A673 (cell line): ENCODE measurements around the gene FOXO3. TPM values are rescaled to one million over a fixed set of nuclear protein-coding genes. Genes with fewer than 3 reads are reported as not detected.

ENCODE experiments used
- Bru-seq: library from RNA; stranded (reverse); fragments of 400-500 nt; gene quantifications from one replicate; lab custom pipeline; 2021; lab: Mats Ljungman, UMichigan
- BruChase-seq, 2 experiments: library from RNA; stranded (reverse); fragments of 400-500 nt; gene quantifications; one replicate each; lab custom pipeline; 2021; lab: Mats Ljungman, UMichigan
- BruUV-seq: library from RNA; stranded (reverse); fragments of 400-500 nt; replicated peaks from 2 replicates; lab custom pipeline; 2021; lab: Mats Ljungman, UMichigan
- CTCF ChIA-PET: fragments of 300-600 bp; sonication (Branson Sonifier 250); formaldehyde crosslinking; loops from one replicate; lab custom pipeline; 2022; ENCODE audit warnings: antibody characterized with exemption; lab: Charles Lee
- POLR2A ChIA-PET: fragments of 300-600 bp; sonication (Branson Sonifier 250); formaldehyde crosslinking; loops from one replicate; lab custom pipeline; 2022; ENCODE audit warnings: antibody characterized with exemption; ENCODE audit not compliant: low non-redundant PET; lab: Charles Lee
- DNase-seq: peaks from one replicate; pipeline ENCODE4 v3.0.0-alpha.2; 2015; ENCODE audit warnings: low spot score
- H3K27ac ChIP-seq: fragments of 200-600 bp; sonication (generic); 2 replicates; pipeline ENCODE4 v1.5.1; 2016; ENCODE audit warnings: mixed run types, low read depth, mild to moderate bottlenecking, mixed read lengths, antibody characterized with exemption, low read length; ENCODE audit not compliant: poor library complexity, severe bottlenecking
- H3K27me3 ChIP-seq: fragments of 200-600 bp; sonication (generic); replicated peaks from 2 replicates; pipeline ENCODE4 v1.6.1; 2017; ENCODE audit warnings: mixed run types, low read depth, mild to moderate bottlenecking, mixed read lengths, antibody characterized with exemption, low read length; ENCODE audit not compliant: insufficient read depth, poor library complexity
- H3K36me3 ChIP-seq: fragments of 200-600 bp; sonication (generic); 2 replicates; pipeline ENCODE4 v1.6.1; 2016; ENCODE audit warnings: mixed run types, mild to moderate bottlenecking, mixed read lengths, antibody characterized with exemption, low read length; ENCODE audit not compliant: insufficient read depth, poor library complexity, severe bottlenecking
- H3K4me1 ChIP-seq: fragments of 200-600 bp; sonication (generic); 2 replicates; pipeline ENCODE4 v1.6.1; 2017; ENCODE audit warnings: mixed run types, mild to moderate bottlenecking, mixed read lengths, antibody characterized with exemption, low read length; ENCODE audit not compliant: insufficient read depth, poor library complexity, severe bottlenecking
- H3K4me3 ChIP-seq: fragments of 200-600 bp; sonication (generic); 2 replicates; pipeline ENCODE4 v1.5.1; 2016; ENCODE audit warnings: low read depth, mixed run types, mild to moderate bottlenecking, mixed read lengths, low read length; ENCODE audit not compliant: poor library complexity, severe bottlenecking
- H3K9me3 ChIP-seq: fragments of 200-600 bp; sonication (generic); 2 replicates; pipeline ENCODE4 v1.6.1; 2016; ENCODE audit warnings: mixed run types, low read depth, mild to moderate bottlenecking, mixed read lengths, antibody characterized with exemption, low read length; ENCODE audit not compliant: poor library complexity, severe bottlenecking
- CTCF ChIP-seq: fragments of 300-800, 200-600 bp; sonication (generic); conservative IDR thresholded peaks from 2 replicates; pipeline ENCODE4 v1.5.1; 2017; ENCODE audit warnings: low read depth, mild to moderate bottlenecking, antibody characterized with exemption, low read length, moderate library complexity, mixed read lengths
- EZH2 ChIP-seq: fragments of 200-600 bp; sonication (generic); IDR thresholded peaks from 2 replicates; pipeline ENCODE4 v1.6.1; 2017; ENCODE audit warnings: borderline replicate concordance, low read depth, mild to moderate bottlenecking, mixed read lengths, antibody characterized with exemption, low read length; ENCODE audit not compliant: poor library complexity, severe bottlenecking
- intact Hi-C: fragments of 100-400 bp; cut with micrococcal nuclease; formaldehyde crosslinking; loops from one replicate; pipeline ENCODE4 v1.10.0; 2022; ENCODE audit not compliant: unreplicated experiment
- long read RNA-seq: library from polyadenylated mRNA; stranded (forward); transcript quantifications from one replicate; pipeline ENCODE4 v2.0.0, GENCODE V29; 2022
- total RNA-seq: library from RNA; stranded (reverse); gene quantifications from 2 replicates; pipeline ENCODE4 v1.2.3, GENCODE V29; 2021

The FOXO3 gene
- total RNA-seq (16.8 and 19.3 TPM in 2 replicates), Bru-seq, nascent RNA (percentile 76 among the genes with signal in this experiment), BruChase-seq, experiment 1, labeled RNA remaining after a 2-hour chase (percentile 73 among the genes with signal in this experiment), BruChase-seq, experiment 2, labeled RNA remaining after a 6-hour chase (percentile 63 among the genes with signal in this experiment)
- long read RNA-seq, full-length matches to known transcripts, result 20 of 38 reads
- long read RNA-seq, partial matches to known transcripts, result 8 of 38 reads
- long read RNA-seq, other reads (novel, unspliced or antisense), result 10 of 38 reads

GRCh38 chr6:108560463-108561308 is at the start of gene FOXO3:
Gene FOXO3, plus strand, starts transcription at chr6:108560917. Its CDS starts 292 bp downstream, at chr6:108561209.
- ChIA-PET POLR2A (no interaction called here), CTCF (no interaction called here)
- peaks cover 29% of the 10 kb centered on the region for H3K4me1 ChIP-seq
- no peaks in the 10 kb centered on the region for H3K36me3 ChIP-seq
- H3K27me3 ChIP-seq, result no peaks in the 10 kb centered on the region
- H3K27ac ChIP-seq, result peak within 1 kb of the TSS; percentile 79
- DNase-seq, result peak; percentile 67
- H3K4me3 ChIP-seq, result peak within 1 kb of the TSS; percentile 97
- H3K9me3 ChIP-seq, result no peaks in the 10 kb centered on the region
- intact Hi-C loops, result loop anchor here (2.0 kb wide), 1 partner anchor 222 kb away; no protein-coding TSS in a partner anchor
- no peak for TF ChIP-seq EZH2
- TF ChIP-seq CTCF, result no peak
- no TSS peak for BruUV-seq

DNA sequence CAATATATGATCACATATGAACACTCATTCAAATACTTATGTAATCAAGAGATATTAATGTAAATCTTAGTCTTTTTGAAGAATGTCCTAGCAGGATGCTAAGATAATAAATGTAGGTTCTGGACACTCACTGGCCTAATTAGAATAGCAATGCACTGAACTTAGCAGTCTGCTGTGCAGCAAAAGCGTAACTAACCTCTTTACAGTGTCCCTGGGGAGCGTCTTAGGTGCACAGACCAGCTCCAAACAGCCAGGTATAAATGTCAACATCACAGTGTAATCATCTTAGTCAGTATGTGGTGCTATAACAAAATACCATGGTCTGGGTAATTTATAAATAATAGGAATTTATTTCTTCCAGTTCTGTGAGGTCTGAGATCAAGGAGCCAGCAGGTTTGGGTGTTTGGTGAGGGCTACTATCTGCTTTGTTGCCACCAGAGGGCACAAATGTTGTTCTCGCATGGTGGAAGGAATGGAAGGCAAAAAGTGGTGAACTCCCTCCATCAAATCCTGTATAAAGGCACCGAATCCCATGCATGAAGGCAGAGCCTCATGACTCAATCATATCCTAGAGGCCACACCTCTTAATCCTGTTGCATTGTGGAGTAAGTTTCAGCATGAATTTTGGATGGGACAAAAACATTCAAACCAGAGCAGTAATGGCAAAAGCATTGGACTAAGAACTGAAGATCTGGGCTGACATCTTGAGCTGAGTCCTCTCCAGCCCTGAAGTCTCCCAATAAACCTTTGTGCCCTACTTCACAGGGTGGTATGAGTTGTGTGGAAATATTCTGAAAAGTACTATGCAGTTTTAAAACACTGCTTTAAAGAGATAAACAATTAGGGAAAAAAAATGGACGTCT is 41.8 kb upstream of the FOXO3 start:
- Histone ChIP-seq H3K4me1 (no peaks in the 10 kb centered on the region), H3K36me3 (no peaks in the 10 kb centered on the region), H3K27me3 (no peaks in the 10 kb centered on the region), H3K27ac (no peak overlapping the region), H3K4me3 (no peak overlapping the region), H3K9me3 (no peaks in the 10 kb centered on the region)
- intact Hi-C loops, result no loop called here
- POLR2A ChIA-PET, result no interaction called here
- CTCF ChIA-PET, result interaction anchor here (0.8 kb wide), 1 partner anchor 553 kb away, joined by 3 read pairs; no protein-coding TSS in a partner anchor
- no TSS peak for BruUV-seq
- peak; percentile 61 for DNase-seq
- no peak for TF ChIP-seq EZH2
- peak; percentile 71 for TF ChIP-seq CTCF

DNA sequence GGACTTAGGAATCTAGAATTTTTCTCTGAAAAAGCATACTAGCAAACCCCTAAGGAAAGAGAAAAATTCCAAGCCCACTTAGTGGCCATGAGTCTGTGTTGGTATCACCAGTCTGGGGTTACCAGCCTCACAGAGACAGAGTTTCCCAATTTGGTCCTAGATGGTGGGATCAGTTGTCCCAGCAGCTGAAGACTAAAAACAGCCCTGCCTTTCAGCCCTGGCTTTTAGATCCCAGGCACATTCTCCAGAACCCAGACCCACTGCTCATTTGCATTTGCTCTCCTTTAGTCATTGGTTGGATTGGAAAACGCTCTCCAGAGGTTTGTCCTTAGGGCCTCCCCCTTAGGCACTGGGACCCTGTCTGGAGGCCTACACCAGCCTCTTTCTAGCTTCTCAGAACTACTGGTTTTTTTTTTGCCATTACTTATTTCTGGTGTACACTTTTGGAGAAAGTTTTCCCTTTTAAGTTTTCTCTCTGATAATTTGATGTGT is 39.1 kb upstream of the FOXO3 start:
- Histone ChIP-seq H3K27me3 (no peaks in the 10 kb centered on the region), H3K4me1 (no peaks in the 10 kb centered on the region), H3K36me3 (no peaks in the 10 kb centered on the region), H3K27ac (no peak overlapping the region), H3K9me3 (no peaks in the 10 kb centered on the region), H3K4me3 (no peak overlapping the region)
- intact Hi-C loops, result no loop called here
- POLR2A ChIA-PET, result no interaction called here
- no peak for DNase-seq
- BruUV-seq, result no TSS peak
- TF ChIP-seq EZH2 (no peak), CTCF (no peak)
- CTCF ChIA-PET, result no interaction called here
